Suprapubic skin (tissue), 4 donors: Measurements from ENCODE around the gene BDKRB1.

Experiments
- EP300 ChIP-seq: sonication (generic); formaldehyde crosslinking; IDR thresholded peaks from one replicate; pipeline ENCODE4 v1.6.1; 2017; ENCODE audit warnings: antibody characterized with exemption
- POLR2A ChIP-seq, 2 donors: fragments of 450-650 bp; IDR thresholded peaks; one replicate each; pipeline ENCODE4 v1.6.1; 2017; ENCODE audit warnings: antibody characterized with exemption in 2 of 2, mild to moderate bottlenecking in 2 of 2, moderate library complexity in 2 of 2
- POLR2AphosphoS5 ChIP-seq, 3 donors: sonication (generic); formaldehyde crosslinking; IDR thresholded peaks; one replicate each; pipeline ENCODE4 v1.6.1; 2017; ENCODE audit warnings: antibody characterized with exemption in 3 of 3
- TF ChIP-seq, protein P1 (sequence below), 2 donors: fragments of 200-600 bp in 1 of 2; fragments of 450-650 bp in 1 of 2; sonication (generic) in 1 of 2; IDR thresholded peaks; one replicate each; pipeline ENCODE4 v1.5.1; 2016 to 2019; ENCODE audit warnings: antibody characterized with exemption in 2 of 2, mild to moderate bottlenecking in 1 of 2, moderate library complexity in 1 of 2

DNA sequence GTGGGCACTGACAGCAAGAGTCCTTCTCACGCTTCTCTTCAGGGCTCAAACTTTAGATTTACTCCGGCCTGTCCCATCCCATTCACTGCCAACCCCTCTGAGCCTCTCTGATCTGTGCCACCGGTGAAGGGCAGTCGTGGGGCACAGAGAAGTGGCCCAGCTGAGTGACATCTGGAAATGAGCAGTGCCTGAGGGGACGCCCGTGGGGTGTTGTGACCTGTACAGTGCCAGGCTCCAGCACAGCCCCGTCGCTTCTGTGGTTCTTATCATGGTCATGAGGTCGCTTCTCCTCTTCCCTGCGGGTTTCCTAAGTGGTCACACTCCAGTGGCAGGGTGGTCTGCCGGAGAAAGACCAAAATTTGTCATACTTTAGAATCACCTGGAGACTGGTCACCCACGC, 47.3 kb upstream of the BDKRB1 start:
- no peak for TF ChIP-seq EP300
- TF ChIP-seq, protein P1, sequence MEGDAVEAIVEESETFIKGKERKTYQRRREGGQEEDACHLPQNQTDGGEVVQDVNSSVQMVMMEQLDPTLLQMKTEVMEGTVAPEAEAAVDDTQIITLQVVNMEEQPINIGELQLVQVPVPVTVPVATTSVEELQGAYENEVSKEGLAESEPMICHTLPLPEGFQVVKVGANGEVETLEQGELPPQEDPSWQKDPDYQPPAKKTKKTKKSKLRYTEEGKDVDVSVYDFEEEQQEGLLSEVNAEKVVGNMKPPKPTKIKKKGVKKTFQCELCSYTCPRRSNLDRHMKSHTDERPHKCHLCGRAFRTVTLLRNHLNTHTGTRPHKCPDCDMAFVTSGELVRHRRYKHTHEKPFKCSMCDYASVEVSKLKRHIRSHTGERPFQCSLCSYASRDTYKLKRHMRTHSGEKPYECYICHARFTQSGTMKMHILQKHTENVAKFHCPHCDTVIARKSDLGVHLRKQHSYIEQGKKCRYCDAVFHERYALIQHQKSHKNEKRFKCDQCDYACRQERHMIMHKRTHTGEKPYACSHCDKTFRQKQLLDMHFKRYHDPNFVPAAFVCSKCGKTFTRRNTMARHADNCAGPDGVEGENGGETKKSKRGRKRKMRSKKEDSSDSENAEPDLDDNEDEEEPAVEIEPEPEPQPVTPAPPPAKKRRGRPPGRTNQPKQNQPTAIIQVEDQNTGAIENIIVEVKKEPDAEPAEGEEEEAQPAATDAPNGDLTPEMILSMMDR (IDR thresholded peaks at IDR 0.05): no peak
- no peak for TF ChIP-seq POLR2A (IDR thresholded peaks at IDR 0.05)
- TF ChIP-seq POLR2AphosphoS5 (IDR thresholded peaks at IDR 0.05): no peak
